Measurements from ENCODE around the gene EPC2.

DNA sequence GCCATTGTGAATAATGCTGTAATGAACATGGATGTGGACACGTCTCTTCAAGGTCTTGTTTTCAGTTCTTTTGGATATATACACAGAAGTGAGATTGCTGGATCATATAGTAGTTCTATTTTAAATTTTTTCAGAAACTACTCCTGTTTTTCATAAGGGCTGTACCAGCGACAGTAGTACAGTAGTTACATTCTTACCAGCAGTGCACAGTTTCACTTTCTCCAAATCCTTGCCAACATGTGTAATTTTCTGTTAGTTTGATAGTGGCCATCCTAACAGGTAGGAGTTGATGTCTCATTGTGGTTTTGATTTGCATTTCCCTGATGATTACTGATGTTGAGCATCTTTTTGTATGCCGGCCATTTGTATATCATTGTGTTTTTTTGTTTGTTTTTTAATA, 81.7 kb downstream of the EPC2 start:
- TF ChIP-seq HDGF (IDR thresholded peaks at IDR 0.05; ENCODE audit: borderline replicate concordance) (no peak), CTBP1 (IDR thresholded peaks at IDR 0.05; ENCODE audit: borderline replicate concordance) (no peak), SUZ12 (IDR thresholded peaks at IDR 0.05) (no peak), ELF4 (IDR thresholded peaks at IDR 0.05) (no peak), TARDBP (IDR thresholded peaks at IDR 0.05) (no peak), FOXM1 (IDR thresholded peaks at IDR 0.05; ENCODE audit: borderline replicate concordance) (no peak), SP1 (IDR thresholded peaks at IDR 0.05) (no peak), NFRKB (IDR thresholded peaks at IDR 0.05) (no peak)
- TF ChIP-seq, protein P1, sequence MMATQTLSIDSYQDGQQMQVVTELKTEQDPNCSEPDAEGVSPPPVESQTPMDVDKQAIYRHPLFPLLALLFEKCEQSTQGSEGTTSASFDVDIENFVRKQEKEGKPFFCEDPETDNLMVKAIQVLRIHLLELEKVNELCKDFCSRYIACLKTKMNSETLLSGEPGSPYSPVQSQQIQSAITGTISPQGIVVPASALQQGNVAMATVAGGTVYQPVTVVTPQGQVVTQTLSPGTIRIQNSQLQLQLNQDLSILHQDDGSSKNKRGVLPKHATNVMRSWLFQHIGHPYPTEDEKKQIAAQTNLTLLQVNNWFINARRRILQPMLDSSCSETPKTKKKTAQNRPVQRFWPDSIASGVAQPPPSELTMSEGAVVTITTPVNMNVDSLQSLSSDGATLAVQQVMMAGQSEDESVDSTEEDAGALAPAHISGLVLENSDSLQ (IDR thresholded peaks at IDR 0.05), result no peak
